Left ventricle myocardium superior (tissue), 1 donor: ENCODE results near the gene LYPD5. TPM values are rescaled to one million over a fixed set of nuclear protein-coding genes. Genes with fewer than 3 reads are reported as not detected.
A peak's percentile ranks its signal among the peaks of the same experiment; 100 is the strongest.
"Not testable (repeated sequence)": the region's sequence is repeated elsewhere in the genome, so short reads cannot be mapped to it uniquely, and the experiment has no call there.

Experiments
- ATAC-seq: fragments of 200-7000 bp; cut with Tn5 transposase; one replicate; pipeline ENCODE4 v1.9.1; 2020; ENCODE audit warnings: mild to moderate bottlenecking, moderate library complexity
- DNase-seq: peaks from one replicate; pipeline ENCODE4 v3.0.0-alpha.2; 2020
- intact Hi-C: fragments of 100-400 bp; cut with micrococcal nuclease; formaldehyde crosslinking; loops from one replicate; pipeline ENCODE4 v1.11.0; 2022
- total RNA-seq: library from RNA; stranded (reverse); fragmentation: NEBNext Ultra II Directional; extraction: Animal tissue kit (Norgen Biotek cat#: 25700); gene quantifications from one replicate; pipeline ENCODE4 v1.2.1, GENCODE V29; 2021
- donor health status: DM: no; HTN: yes; CAD: no; lungs with severe emphysema.

Gene LYPD5
- total RNA-seq, 1 donor from 2014 or later, result 0.89 TPM

DNA sequence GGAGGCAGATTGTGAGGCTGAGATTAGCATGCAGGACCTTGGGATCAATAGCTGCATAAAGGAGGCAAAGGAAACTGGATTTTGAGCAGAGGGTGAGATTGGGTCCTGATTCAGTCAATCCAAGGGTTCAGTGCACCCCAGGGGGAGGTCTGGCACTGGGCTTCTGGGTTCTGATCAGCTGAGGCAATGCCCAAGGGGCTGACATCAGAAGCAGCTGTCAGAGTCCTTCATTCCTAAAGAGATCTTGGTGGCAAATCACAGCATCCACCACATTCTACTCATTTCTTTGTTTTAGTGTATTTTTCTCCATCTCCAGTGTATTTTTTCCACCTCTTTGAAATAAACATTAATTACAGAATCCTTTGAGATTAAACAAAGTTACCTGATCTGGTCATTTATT, 5.4 kb upstream of the LYPD5 start:
- no peak for ATAC-seq
- no peak for DNase-seq
- intact Hi-C loops, result no loop called here

DNA sequence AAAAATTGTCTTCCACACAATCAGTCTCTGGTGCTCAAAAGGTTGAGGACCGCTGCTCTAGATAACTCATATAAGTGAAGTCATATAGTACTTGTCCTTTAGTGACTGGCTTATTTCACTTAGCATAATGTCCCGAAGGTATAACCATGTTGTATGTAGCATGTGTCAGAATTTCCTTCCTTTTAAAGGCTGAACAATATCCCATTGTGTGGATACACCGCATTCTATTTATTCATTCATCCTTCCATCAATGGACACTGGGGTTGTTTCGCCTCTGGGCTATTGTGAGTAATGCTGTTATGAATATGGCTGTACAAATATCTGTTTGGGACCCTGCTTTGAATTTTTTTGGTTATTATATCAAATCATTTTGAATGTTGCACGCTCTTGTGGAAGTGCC, 4.6 kb upstream of the LYPD5 start:
- ATAC-seq (no peak), DNase-seq (no peak)
- intact Hi-C loops, result no loop called here

DNA sequence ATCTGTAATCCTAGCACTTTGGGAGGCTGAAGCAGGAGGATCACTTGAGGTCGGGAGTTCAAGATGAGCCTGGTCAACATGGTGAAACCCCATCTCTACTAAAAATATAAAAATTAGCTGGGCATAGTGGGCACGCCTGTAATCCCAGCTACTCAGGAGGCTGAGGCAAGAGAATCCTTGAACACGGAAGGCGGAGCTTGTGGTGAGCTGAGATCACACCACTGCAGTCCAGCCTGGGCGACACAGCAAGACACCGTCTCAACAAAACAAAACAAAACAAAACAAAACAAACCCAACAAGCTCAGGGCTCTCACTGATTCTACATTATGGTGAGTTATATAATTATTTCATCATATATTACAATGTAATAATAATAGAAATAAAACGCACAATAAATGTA, 4.2 kb upstream of the LYPD5 start:
- intact Hi-C loops, DNase-seq, ATAC-seq: not testable (repeated sequence)

DNA sequence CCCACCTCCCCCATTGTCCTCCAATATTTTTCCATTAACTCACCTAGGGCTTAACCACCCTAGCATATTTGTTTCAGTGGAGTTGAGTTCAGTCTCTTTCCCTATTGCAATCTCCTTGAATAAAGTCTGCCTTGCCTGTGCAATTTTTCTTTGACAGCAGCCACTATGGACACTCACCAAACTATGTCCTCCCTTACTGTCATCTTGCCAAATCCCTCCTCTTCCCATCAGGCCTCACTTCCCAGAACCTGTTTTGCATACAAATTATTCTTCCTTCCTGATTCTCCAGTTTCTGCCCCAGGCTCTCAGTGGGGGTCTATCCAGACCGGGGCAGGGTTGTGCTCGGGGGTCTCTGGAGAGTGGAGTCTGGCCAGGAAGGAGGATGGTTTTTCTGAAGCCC, 2.2 kb upstream of the LYPD5 start:
- ATAC-seq, result no peak
- intact Hi-C loops, result no loop called here
- no peak for DNase-seq

DNA sequence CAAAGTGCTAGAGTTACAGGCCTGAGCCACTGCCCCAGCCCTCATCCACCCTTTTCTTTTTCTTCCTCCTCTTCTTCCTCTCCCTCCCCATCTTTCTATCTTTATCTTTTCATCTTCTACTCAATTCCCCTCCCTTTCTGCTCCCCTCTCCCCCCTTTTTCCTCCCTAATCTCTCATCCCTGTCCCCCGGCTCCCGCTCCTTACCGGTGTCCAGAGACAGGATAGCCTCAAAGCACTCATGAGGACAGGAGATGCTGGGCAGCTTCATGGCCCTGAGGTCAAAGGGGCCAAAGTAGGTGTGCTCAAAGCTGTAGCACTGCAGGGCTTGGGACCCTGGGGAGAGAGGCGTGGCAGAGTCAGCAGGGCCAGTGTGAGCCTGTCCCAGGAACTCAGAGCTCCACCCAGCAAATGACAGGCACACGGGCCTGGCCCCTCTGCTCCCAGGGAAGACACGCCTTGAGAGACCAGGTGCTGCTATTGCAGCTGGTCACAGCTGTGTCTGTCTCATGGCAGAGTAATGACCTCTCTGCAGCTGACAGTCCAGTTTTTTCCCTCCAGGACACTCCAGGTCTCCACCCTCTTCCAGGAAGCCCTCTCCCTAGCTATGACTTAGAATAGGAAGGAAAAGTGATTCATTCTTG, 2.6 kb downstream of the LYPD5 start:
- no peak for DNase-seq
- ATAC-seq, result peak; percentile 53
- intact Hi-C loops, result no loop called here

DNA sequence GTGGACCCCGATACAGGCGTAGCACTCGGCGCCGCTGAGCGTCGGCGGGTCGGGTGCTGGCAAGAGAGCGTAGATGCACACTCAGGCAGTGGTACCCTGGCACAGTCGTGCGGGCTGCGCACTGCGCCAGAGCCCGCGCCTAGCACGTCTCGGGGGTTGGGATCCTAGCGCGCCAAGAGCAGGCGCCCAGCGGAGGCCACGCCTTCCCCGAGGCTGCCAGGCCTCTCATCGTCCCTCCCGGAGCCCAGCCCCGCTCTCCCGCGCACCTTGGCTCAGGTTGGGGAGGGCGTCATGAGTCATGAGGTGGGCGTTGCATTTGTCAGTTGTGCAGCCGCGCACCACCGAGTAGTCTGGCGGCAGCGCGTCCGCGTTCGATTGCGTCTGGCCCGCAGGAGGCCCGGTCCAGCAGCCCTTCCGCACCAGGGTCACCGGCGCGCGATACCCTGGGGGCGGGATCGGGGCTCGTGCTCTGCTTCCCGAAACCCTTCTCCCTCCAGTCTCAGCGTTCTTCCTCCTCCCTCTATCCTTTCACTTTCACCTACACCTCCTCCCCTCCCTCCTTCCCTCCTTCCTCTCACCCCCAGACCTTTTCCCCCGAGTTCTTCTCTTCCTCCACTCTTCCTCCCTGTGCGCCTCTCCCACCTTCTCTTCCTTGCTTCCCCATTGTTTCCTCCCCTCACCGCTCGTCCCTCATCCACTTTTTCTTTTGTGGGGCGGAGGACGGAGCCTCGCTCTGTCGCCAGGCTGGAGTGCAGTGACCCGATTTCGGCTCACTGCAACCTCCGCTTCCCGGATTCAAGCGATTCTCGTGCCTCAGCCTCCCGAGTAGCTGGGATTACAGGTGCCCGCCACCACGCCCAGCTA, 3.5 kb downstream of the LYPD5 start:
- intact Hi-C loops, result no loop called here
- ATAC-seq (peak; percentile 66), DNase-seq (no peak)

DNA sequence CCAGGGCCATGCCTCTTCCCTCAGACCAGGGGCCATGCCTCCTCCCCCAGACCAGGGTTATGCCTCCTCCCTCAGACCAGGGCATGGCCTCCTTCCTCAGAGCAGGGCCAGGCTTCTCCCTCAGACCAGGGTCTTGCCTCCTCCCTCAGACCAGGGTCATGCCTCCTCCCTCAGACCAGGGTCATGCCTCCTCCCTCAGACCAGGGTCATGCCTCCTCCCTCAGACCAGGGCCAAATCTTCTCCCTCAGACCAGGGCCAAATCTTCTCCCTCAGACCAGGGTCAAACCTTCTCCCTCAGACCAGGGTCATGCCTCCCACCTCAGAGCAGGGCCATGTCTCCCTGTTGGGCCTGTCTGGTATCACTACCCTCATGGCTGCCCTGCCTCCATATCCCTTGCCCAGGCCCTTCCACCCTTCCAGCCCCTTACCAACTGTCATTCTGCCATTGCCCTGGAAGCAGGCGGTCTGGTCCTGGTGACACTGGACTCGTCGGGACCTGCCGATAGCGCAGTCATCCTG, 4.2 kb downstream of the LYPD5 start:
- intact Hi-C loops, result no loop called here
- DNase-seq (no peak), ATAC-seq (no peak)

DNA sequence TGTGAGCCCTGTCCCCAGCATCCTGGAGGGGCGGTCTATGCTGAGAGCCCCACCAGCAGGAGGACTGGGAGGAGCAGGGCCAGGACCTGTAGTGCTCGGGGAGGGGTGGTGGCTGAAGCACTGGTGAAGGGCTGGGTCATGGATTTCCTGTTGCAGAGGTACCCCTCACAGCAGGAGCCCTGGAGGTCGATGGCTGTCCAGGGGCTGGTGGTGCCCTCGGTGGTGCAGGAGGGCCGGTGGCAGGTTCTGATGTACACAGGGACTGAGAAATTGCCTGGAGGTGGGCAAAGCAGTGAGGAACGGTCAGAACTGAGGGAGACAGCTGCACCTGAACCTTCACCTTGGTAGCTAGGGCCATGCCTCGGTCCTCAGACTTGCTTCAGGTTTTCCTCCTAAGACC, 4.7 kb downstream of the LYPD5 start:
- intact Hi-C loops, result no loop called here
- no peak for ATAC-seq
- no peak for DNase-seq

DNA sequence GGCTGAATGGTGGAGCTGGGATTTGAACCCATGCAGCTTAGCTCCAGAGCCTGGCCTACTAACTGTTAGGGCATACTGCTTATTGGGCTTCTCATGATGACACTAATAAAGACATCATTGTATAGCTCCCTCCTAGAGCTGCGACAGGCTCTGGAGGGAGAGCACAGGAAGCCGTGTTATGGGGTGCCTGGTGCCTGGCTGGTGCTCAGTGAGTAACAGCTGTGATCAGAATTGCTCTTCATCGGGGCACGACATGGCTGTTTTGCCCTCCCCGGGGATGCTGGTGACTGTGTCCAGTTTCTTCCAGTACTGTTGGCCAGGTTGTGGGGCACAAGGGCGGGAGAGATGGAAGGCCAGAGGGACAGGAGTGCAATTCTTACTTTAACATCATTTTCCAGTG, 5.1 kb downstream of the LYPD5 start:
- DNase-seq (no peak), ATAC-seq (no peak)
- intact Hi-C loops, result no loop called here

DNA sequence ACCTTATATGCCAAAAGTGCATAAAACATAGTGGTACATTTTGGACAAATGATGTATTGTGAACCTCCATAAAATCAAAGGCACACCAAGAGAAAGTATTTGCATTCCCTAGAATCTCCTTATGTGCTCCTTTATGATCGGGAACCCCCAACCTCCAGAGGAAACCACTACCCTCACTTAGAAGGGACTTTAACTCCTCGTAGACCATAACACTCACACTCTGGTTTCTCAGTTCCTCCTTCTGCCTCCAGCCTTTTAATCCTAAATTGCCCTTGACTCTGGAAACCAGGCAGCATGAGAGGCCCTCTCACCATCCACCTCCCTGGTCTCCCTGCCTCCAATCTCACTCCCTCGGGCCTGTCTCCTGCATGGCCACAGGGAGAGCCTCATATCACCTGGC, 11.7 kb downstream of the LYPD5 start:
- DNase-seq, result no peak
- intact Hi-C loops, result no loop called here
- ATAC-seq, result no peak

DNA sequence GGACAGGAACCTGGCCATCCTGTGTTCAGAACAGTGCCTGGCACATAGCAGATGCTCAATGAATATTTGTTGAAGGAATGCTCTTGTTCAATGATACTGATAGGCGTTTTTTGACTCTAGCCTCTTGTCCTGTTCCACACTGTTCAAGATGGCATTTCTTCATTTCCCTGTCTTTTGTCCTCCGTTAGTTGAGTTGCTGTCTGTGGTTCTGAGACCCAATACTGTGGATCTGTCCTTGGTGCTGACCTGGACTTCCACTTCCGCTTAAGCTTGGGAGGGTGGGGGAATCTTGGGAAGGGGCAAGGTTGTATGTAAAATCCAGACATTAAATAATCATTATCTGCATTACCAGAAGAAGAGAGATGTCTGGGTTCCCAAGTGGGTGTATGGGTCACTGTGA, 13.2 kb downstream of the LYPD5 start:
- DNase-seq, result no peak
- no peak for ATAC-seq
- intact Hi-C loops, result loop anchor here (5.0 kb wide), 1 partner anchor 42 kb away; no protein-coding TSS in a partner anchor

DNA sequence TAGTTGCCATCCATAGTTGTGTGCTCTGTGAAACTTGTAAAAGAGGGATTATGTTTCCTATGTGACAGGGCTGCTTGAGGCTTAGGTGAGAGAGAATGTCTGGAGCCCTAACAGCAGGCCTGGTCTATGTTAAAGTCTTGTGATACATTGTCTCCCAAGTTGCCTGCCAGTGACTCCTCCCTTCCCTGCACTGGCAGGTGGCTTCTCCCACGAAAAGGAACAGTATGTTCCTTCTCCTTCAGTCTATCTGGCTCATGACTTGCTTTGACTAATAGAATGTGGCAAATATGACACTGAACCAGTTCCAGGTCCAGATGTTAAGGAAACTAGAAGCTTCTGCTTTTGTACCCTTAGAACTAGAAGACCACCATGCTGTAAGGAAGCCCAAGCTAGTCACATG, 15.6 kb downstream of the LYPD5 start:
- no peak for DNase-seq
- ATAC-seq, result no peak
- intact Hi-C loops, result loop anchor here (5.0 kb wide), 1 partner anchor 39 kb away; no protein-coding TSS in a partner anchor

DNA sequence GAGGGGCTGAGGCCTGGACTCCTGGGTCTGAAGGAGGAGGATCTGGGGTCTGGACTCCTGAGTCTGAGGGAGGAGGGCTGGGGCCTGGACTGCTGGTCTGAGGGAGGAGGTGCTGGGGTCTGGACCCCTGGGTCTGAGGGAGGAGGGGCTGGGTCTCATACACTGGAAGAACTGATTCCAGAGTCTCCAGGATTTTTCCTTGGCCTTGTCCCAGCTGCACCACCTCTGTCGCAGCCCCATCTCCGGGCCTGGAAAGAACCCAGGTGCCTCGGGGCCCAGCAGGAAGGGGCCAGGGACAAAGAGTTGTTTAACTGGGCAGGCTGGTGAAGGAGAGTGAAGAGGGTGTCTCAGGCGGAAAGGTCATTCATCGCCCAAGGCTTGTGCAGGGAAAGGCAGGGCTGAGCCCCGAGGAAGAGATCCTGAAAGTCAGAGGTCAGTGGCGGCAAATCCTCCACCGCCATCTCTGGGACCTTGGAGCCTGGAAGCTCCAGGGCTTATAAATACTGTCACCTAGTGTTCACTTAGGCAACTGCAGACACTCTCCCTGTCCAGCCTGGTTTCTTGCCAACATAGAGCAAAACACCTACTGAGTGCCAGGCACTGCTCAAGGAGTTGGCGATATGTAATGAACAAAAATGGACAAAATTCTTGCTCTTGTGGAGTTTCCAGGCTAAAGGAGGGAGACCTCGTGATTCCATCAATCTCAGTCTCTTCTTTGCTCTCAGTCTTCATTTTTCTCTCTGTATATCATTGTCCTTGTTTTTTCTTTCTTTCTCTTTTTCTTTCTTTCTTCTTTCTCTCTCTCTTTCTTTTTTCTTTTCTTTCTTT, 17.1 kb downstream of the LYPD5 start:
- DNase-seq (peak; percentile 53), ATAC-seq (peak; percentile 81)
- intact Hi-C loops, result loop anchor here (5.0 kb wide), 1 partner anchor 38 kb away; no protein-coding TSS in a partner anchor

DNA sequence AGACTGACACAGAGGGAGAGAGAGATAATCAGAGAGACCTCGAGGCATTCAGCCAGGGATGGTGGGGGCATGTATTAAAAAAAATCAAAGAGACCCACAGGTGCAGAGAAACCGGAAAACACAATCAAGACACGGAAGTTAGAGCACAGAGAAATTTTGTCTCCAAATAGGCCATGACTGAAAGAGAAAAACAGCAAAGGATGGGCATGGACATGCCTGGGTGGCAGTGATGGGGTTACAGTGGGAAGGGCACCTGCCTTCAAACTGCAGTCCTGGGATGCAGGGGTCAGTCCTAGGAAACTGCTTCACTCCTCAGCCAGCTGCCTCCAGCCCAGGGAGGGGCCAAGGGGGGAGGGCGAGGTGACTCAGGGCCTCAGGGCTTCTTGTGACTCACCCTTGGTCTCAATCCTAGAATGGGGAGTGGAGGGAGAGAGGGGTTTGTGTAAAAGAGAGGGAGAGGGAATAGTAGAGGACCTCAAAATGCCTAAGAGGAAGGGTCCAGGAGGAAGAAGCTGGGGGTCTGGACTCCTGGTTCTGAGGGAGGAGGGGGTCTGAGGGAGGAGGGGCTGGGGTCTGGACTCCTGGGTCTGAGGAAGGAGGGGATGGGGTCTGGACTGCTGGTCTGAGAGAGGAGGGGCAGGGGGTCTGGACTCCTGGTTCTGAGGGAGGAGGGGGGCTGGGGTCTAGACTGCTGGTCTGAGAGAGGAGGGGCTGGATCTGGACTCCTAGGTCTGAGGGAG, 17.8 kb downstream of the LYPD5 start:
- ATAC-seq (peak; percentile 53), DNase-seq (no peak)
- intact Hi-C loops, result no loop called here

DNA sequence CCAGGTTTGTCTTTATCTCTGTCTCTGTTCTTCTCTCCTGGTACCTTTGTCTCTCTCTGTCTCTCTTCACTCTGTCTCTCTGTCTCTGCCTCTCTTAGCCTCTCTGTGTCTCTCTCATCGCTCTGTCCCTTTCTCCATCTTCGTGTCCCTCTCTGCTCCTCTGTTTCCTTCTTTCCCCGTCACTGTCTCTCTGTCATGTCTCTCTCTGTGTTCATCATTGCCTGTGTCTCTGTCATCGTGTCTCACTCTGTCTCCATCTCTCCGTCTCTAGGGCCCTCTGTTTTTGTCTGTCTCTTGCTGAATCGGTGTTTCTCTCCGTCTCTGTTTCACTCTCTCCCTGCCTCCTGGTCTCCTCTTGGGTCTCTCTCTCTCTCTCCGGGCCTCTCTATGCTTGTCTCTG, 18.6 kb downstream of the LYPD5 start:
- DNase-seq, result no peak

DNA sequence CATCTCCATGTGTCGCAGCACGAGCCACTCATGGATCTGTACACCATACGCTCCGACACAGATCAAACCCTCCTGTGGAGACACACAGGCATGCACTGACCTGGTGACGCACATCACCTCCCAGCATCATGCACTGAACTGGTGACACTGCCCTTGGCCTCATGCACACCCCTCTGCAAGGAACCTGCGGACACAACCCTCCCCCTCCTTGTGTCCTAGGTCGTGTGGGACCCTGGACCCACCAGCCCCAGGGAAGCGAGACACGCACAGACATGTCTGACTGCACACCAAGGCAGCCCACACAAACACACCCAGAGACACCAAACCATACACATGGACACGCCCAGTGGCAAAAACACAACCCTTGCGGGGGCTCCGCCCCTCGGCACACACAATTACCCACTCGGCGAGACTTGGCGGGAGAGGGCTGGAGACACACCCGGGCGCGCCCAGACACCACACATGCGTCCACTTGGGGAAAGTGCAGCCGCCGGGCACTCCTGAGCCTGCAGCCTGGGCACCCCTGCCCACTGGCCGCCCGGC, 19.5 kb downstream of the LYPD5 start:
- intact Hi-C loops, result no loop called here
- ATAC-seq (no peak), DNase-seq (no peak)

More for the DNA sequence above, 18.6 kb downstream of the LYPD5 start:
- intact Hi-C loops, result no loop called here
- no peak for ATAC-seq

DNA sequence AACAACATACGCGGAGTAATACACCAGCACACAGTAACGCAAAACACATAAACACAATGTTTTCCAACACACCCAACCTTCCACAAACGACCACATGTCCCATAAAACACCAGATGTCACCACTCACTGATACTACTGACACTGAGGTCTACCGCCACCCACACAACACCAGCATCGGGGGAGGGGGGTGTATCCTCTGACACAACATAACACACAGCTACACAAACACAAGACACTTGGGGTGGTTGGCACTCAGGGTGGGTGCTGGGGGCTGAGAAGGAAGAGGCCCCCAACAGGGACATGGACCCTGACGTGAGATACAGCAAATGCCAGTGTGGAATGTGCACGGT, 20.0 kb downstream of the LYPD5 start:
- no peak for DNase-seq
- intact Hi-C loops, result no loop called here

DNA sequence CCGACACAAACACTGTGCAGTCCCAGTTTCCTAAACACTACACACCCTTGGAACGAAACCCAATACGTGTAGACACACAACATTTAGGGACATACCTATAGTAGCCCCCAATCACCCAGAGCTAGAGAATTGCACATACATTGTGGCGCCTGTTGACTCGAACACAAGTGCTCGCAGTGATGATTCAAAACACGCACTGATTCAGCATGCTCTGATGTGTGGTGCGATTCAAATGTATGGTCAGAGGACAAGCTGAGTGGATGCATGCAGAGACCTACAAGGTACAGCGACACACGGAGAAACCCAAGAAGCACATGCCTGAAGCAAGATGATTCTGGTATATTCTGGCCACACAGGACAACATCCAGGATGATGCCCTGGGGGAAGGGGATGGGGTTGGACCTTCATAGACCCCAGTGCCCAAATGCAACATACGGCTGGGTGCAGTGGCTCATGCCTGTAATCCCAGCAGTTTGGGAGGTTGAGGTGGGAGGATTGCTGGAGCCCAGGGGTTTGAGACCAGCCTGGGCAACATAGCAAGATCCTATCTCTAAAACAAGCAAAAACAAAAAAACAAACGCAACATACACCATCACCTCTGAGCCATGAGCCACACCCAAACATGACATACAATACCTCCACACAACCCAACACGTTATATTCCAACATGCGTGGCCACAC, 20.5 kb downstream of the LYPD5 start:
- no peak for ATAC-seq
- intact Hi-C loops, result no loop called here
- DNase-seq, result no peak

More for the DNA sequence above, 20.0 kb downstream of the LYPD5 start:
- no peak for ATAC-seq
